OCI-M2 (cell line): Measurements from ENCODE around the gene DZIP1.
"Not testable (repeated sequence)": the region's sequence is repeated elsewhere in the genome, so short reads cannot be mapped to it uniquely, and the experiment has no call there.

Experiments
- DNase-seq: peaks from one replicate; lab custom pipeline; 2025; ENCODE audit not compliant: unreplicated experiment; lab: John Stamatoyannopoulos, UW

Gene DZIP1

GRCh38 chr13:95644601-95645052 lies at the start of gene DZIP1:
Gene DZIP1 (minus strand): TSS chr13:95644706. CDS start chr13:95642029, 2,677 bp downstream.
- DNase-seq, result peak; percentile 37

GRCh38 chr13:95690986-95691385 lies 46.5 kb upstream of the DZIP1 start:
- not testable (repeated sequence) for DNase-seq

GRCh38 chr13:95689582-95689926 lies 45.0 kb upstream of the DZIP1 start:
- no peak for DNase-seq

GRCh38 chr13:95684960-95685359 lies 40.5 kb upstream of the DZIP1 start:
- not testable (repeated sequence) for DNase-seq

- no peak for DNase-seq
These were observed 39.9 kb upstream of the DZIP1 start for GRCh38 chr13:95684418-95684817.

GRCh38 chr13:95679722-95680121 lies 35.2 kb upstream of the DZIP1 start:
- no peak for DNase-seq

GRCh38 chr13:95678967-95679366 lies 34.5 kb upstream of the DZIP1 start:
- no peak for DNase-seq

GRCh38 chr13:95677564-95678266 lies 33.2 kb upstream of the DZIP1 start:
- DNase-seq, result no peak

GRCh38 chr13:95676762-95677563 lies 32.5 kb upstream of the DZIP1 start, which contains the start of gene DNAJC3:
Gene DNAJC3 (plus strand): TSS chr13:95677139. CDS start chr13:95677256, 117 bp downstream.
- DNase-seq, result peak; percentile 74

GRCh38 chr13:95676105-95676761 lies 31.7 kb upstream of the DZIP1 start:
- no peak for DNase-seq

GRCh38 chr13:95671597-95671996 lies 27.1 kb upstream of the DZIP1 start:
- no peak for DNase-seq

GRCh38 chr13:95667235-95667634 lies 22.7 kb upstream of the DZIP1 start:
- DNase-seq, result not testable (repeated sequence)

GRCh38 chr13:95660981-95661581 lies 16.6 kb upstream of the DZIP1 start:
- peak; percentile 22 for DNase-seq

GRCh38 chr13:95659500-95659899 lies 15.0 kb upstream of the DZIP1 start:
- DNase-seq, result no peak

GRCh38 chr13:95656386-95657015 lies 12.0 kb upstream of the DZIP1 start:
- DNase-seq, result no peak

- DNase-seq, result no peak
These were observed 8.3 kb upstream of the DZIP1 start for GRCh38 chr13:95652821-95653220.

GRCh38 chr13:95652244-95652764 lies 7.8 kb upstream of the DZIP1 start:
- no peak for DNase-seq

- DNase-seq, result no peak
These were observed 6.2 kb upstream of the DZIP1 start for GRCh38 chr13:95650696-95651095.

- DNase-seq, result no peak
These were observed 2.8 kb upstream of the DZIP1 start for GRCh38 chr13:95647321-95647720.

- no peak for DNase-seq
These were observed 439 bp downstream of the DZIP1 start for GRCh38 chr13:95643936-95644598.
